Astrocyte of the spinal cord (primary cell): ENCODE data around the gene NSG1.
A peak's percentile ranks its signal among the peaks of the same experiment; 100 is the strongest.

Experiments
- DNase-seq: peaks from one replicate; pipeline ENCODE4 v3.0.0; 2011; ENCODE audit warnings: low read depth, low spot score
- H3K4me3 ChIP-seq: 2 replicates; pipeline ENCODE4 v1.5.1; 2011; ENCODE audit warnings: low read depth, mild to moderate bottlenecking, low read length, moderate library complexity
- CTCF ChIP-seq: IDR thresholded peaks from 2 replicates; pipeline ENCODE4 v1.5.1; 2012; ENCODE audit warnings: low read depth, mild to moderate bottlenecking, low read length, inconsistent platforms
- in situ Hi-C: cut with HindIII; loops from 2 replicates; pipeline ENCODE4 v1.10.0; 2017; ENCODE audit warnings: low sequenced_read_pairs

NSG1 gene

GRCh38 chr4:4436244-4436823 lies 49.4 kb downstream of the NSG1 start:
- DNase-seq: no peak
- no peak overlapping the region for H3K4me3 ChIP-seq
- in situ Hi-C loops: no loop called here
- no peak for TF ChIP-seq CTCF

GRCh38 chr4:4437798-4438470 lies 51.0 kb downstream of the NSG1 start:
- DNase-seq: no peak
- no peak overlapping the region for H3K4me3 ChIP-seq
- no peak for TF ChIP-seq CTCF
- in situ Hi-C loops: no loop called here

- no peak overlapping the region for H3K4me3 ChIP-seq
- DNase-seq: no peak
- TF ChIP-seq CTCF: no peak
- in situ Hi-C loops: no loop called here
Observed at GRCh38 chr4:4438891-4439290, 52.0 kb downstream of the NSG1 start.

- in situ Hi-C loops: no loop called here
- no peak for TF ChIP-seq CTCF
- DNase-seq: no peak
- H3K4me3 ChIP-seq: no peak overlapping the region
Observed at GRCh38 chr4:4439782-4440181, 52.9 kb downstream of the NSG1 start.

- DNase-seq: no peak
- no peak overlapping the region for H3K4me3 ChIP-seq
- in situ Hi-C loops: no loop called here
- no peak for TF ChIP-seq CTCF
Observed at GRCh38 chr4:4440333-4441061, 53.6 kb downstream of the NSG1 start.

- DNase-seq: peak; percentile 66
- in situ Hi-C loops: no loop called here
- no peak for TF ChIP-seq CTCF
- H3K4me3 ChIP-seq: no peak overlapping the region
Observed at GRCh38 chr4:4443821-4444220, 56.9 kb downstream of the NSG1 start.
